Suprapubic skin (tissue), 4 donors: Measurements from ENCODE around the gene NOVA1.

Source experiments
- CTCF ChIP-seq, 2 donors: fragments of 200-600 bp in 1 of 2; fragments of 450-650 bp in 1 of 2; sonication (generic) in 1 of 2; IDR thresholded peaks; one replicate each; pipeline ENCODE4 v1.5.1; 2016 to 2019; ENCODE audit warnings: antibody characterized with exemption in 2 of 2, mild to moderate bottlenecking in 1 of 2, moderate library complexity in 1 of 2
- POLR2A ChIP-seq, 2 donors: fragments of 450-650 bp; IDR thresholded peaks; one replicate each; pipeline ENCODE4 v1.6.1; 2017; ENCODE audit warnings: antibody characterized with exemption in 2 of 2, mild to moderate bottlenecking in 2 of 2, moderate library complexity in 2 of 2
- POLR2AphosphoS5 ChIP-seq, 3 donors: sonication (generic); formaldehyde crosslinking; IDR thresholded peaks; one replicate each; pipeline ENCODE4 v1.6.1; 2017; ENCODE audit warnings: antibody characterized with exemption in 3 of 3

GRCh38 chr14:26500028-26500427 lies 97.8 kb downstream of the NOVA1 start:
- TF ChIP-seq CTCF (IDR thresholded peaks at IDR 0.05) (no peak), POLR2A (IDR thresholded peaks at IDR 0.05) (no peak), POLR2AphosphoS5 (IDR thresholded peaks at IDR 0.05) (no peak)
